Measurements from ENCODE around the gene PRR16. TPM values are rescaled to one million over a fixed set of nuclear protein-coding genes. Genes with fewer than 3 reads are reported as not detected.

Gene PRR16
- total RNA-seq, 1 donor from 2014 or later, result 2.1 TPM

- Mint-ChIP-seq H3K36me3 (no peaks in the 10 kb centered on the region), H3K27me3 (peaks cover 7% of the 10 kb centered on the region), H3K27ac (no peak overlapping the region), H3K4me1 (ENCODE audit: unreplicated experiment) (no peaks in the 10 kb centered on the region), H3K4me3 (no peak overlapping the region), H3K9me3 (no peaks in the 10 kb centered on the region)
- DNase-seq (ENCODE audit: extremely low spot score, unreplicated experiment), result no peak
- TF ChIP-seq CTCF (conservative IDR thresholded peaks at IDR 0.05), result no peak
Observed at GRCh38 chr5:120502531-120502930, 38.4 kb downstream of the PRR16 start.

DNA sequence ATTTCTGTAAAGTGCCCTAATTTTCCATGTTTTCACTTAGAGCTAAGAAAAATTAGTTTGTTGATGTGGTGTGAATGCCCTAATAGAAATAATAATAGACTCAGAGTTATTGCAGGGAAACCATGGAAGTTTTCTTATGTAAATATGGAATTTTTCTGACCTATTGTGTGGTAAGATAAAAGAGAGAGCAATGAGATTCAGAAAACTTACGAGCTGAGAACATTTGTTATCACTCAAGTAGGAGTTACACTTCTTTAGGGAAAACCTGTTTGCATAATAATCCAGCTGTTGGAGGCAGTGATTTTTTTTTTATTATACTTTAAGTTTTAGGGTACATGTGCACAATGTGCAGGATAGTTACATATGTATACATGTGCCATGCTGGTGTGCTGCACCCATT lies 39.2 kb downstream of the PRR16 start:
- Mint-ChIP-seq H3K4me3 (no peak overlapping the region), H3K4me1 (ENCODE audit: unreplicated experiment) (no peaks in the 10 kb centered on the region), H3K27ac (no peak overlapping the region), H3K9me3 (no peaks in the 10 kb centered on the region), H3K27me3 (peaks cover 7% of the 10 kb centered on the region), H3K36me3 (no peaks in the 10 kb centered on the region)
- no peak for DNase-seq (ENCODE audit: extremely low spot score, unreplicated experiment)
- TF ChIP-seq CTCF (conservative IDR thresholded peaks at IDR 0.05), result no peak

DNA sequence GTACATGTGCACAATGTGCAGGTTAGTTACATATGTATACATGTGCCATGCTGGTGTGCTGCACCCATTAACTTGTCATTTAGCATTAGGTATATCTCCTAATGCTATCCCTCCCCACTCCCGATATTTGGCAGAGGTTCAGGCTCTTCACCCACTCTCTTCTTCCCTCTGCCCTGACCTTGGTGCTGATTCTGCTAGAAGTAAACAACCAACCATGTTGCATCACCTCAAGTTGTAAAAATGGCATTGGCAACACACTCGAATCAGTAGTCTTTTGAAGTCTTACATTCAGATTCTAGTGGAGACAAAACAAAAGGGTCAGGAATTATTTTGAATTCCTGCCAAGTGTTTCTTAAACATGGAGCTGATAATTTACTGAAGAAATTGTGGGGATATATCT lies 40.0 kb downstream of the PRR16 start:
- Mint-ChIP-seq H3K27ac (no peak overlapping the region), H3K36me3 (no peaks in the 10 kb centered on the region), H3K4me1 (ENCODE audit: unreplicated experiment) (no peaks in the 10 kb centered on the region), H3K4me3 (no peak overlapping the region), H3K27me3 (peaks cover 7% of the 10 kb centered on the region), H3K9me3 (no peaks in the 10 kb centered on the region)
- TF ChIP-seq CTCF (conservative IDR thresholded peaks at IDR 0.05), result no peak
- no peak for DNase-seq (ENCODE audit: extremely low spot score, unreplicated experiment)

GRCh38 chr5:120507197-120507596 lies 43.1 kb downstream of the PRR16 start:
- no peak overlapping the region for H3K27ac Mint-ChIP-seq
- no peak overlapping the region for H3K4me3 Mint-ChIP-seq
- H3K4me1 Mint-ChIP-seq (ENCODE audit: unreplicated experiment), result peaks cover 8% of the 10 kb centered on the region
- H3K36me3 Mint-ChIP-seq, result no peaks in the 10 kb centered on the region
- H3K9me3 Mint-ChIP-seq, result no peaks in the 10 kb centered on the region
- TF ChIP-seq CTCF (conservative IDR thresholded peaks at IDR 0.05), result no peak
- no peaks in the 10 kb centered on the region for H3K27me3 Mint-ChIP-seq
- no peak for DNase-seq (ENCODE audit: extremely low spot score, unreplicated experiment)

- Mint-ChIP-seq H3K9me3 (no peaks in the 10 kb centered on the region), H3K36me3 (no peaks in the 10 kb centered on the region), H3K4me3 (no peak overlapping the region), H3K27me3 (no peaks in the 10 kb centered on the region), H3K27ac (no peak overlapping the region), H3K4me1 (ENCODE audit: unreplicated experiment) (peaks cover 8% of the 10 kb centered on the region)
- no peak for TF ChIP-seq CTCF (conservative IDR thresholded peaks at IDR 0.05)
- no peak for DNase-seq (ENCODE audit: extremely low spot score, unreplicated experiment)
Observed at GRCh38 chr5:120507800-120508463, 43.8 kb downstream of the PRR16 start.

- no peak for DNase-seq (ENCODE audit: extremely low spot score, unreplicated experiment)
- no peak overlapping the region for H3K27ac Mint-ChIP-seq
Observed at GRCh38 chr5:120509053-120509452, 45.0 kb downstream of the PRR16 start.

More at GRCh38 chr5:120509053-120509452, 45.0 kb downstream of the PRR16 start:
- H3K4me1 Mint-ChIP-seq (ENCODE audit: unreplicated experiment), result peaks cover 8% of the 10 kb centered on the region
- H3K4me3 Mint-ChIP-seq, result no peak overlapping the region
- H3K27me3 Mint-ChIP-seq, result no peaks in the 10 kb centered on the region
- no peak for TF ChIP-seq CTCF (conservative IDR thresholded peaks at IDR 0.05)
- no peaks in the 10 kb centered on the region for H3K36me3 Mint-ChIP-seq
- H3K9me3 Mint-ChIP-seq, result no peaks in the 10 kb centered on the region

Measured in type B pancreatic cell (in vitro differentiated cells).